Measurements from ENCODE around the gene SYT12. TPM values are rescaled to one million over a fixed set of nuclear protein-coding genes. Genes with fewer than 3 reads are reported as not detected.
A peak's percentile ranks its signal among the peaks of the same experiment; 100 is the strongest.

Gene SYT12
- total RNA-seq, 2 donors from 2014 or later: 0.38 TPM; not detected in 1

DNA sequence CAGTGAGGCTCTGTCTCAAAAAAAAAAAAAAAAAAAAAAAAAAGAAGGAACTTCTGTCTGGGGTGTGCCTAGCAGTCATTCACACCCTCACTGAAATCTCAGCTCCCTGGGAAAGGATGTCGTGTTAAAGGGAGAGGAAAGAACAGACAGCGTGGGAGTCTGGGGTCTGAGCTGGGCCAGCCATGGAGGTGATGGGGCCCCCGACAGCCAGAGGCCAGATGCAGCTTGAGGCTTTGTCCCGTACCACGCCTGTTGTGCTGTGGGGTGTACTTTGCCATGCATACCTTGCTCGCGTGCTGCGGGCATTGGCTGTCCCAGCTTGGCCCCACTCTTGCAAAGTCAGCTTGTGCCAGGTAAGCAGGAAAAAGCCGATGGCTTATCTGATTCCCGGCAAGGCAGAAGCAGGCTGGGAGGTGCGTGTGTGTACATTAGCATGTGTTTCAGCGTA lies 4.6 kb downstream of the SYT12 start:
- Mint-ChIP-seq H3K27me3 (peaks cover 15 to 21% of the 10 kb centered on the region in 2 donors), H3K4me1 (ENCODE audit: low read depth in 2 of 2) (peaks cover 15 to 19% of the 10 kb centered on the region in 2 donors), H3K36me3 (no peaks in the 10 kb centered on the region), H3K4me3 (no peak overlapping the region), H3K27ac (no peak overlapping the region), H3K9me3 (no peaks in the 10 kb centered on the region)
- no peak for DNase-seq (ENCODE audit: low spot score)
- no peak for ATAC-seq

DNA sequence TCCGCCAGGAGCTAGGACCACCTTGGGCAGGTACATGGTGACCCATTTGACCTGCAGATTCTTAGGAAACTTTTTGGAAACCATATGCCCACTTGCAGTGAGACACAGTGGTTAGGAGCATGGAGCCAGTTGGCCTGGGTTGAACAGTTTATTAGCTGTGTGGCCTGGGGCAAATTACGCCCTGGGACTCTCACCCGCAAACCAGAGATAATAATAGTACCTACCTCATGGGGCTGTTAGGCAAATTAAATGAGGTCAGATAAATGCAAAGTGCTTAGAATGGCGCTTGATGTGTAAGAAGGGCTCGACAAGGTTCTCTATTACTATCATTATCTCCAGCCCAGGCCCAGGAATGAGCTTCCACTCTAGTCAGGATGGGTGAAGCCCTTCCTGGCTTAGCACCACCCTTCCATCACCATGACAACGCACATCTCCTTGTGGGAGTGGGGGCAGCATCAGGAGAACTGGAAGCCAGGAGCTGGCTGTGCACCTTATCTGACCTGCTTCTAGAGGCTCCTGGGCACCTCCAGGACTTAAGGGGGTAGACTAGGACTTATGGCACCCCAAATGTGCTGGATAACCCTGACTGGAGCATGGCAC lies 5.1 kb downstream of the SYT12 start:
- Mint-ChIP-seq H3K27ac (no peak overlapping the region), H3K4me1 (ENCODE audit: low read depth in 2 of 2) (peaks cover 14 to 19% of the 10 kb centered on the region in 2 donors), H3K36me3 (no peaks in the 10 kb centered on the region), H3K4me3 (no peak overlapping the region), H3K27me3 (peaks cover 15 to 20% of the 10 kb centered on the region in 2 donors), H3K9me3 (no peaks in the 10 kb centered on the region)
- ATAC-seq: no peak
- no peak for DNase-seq (ENCODE audit: low spot score)

DNA sequence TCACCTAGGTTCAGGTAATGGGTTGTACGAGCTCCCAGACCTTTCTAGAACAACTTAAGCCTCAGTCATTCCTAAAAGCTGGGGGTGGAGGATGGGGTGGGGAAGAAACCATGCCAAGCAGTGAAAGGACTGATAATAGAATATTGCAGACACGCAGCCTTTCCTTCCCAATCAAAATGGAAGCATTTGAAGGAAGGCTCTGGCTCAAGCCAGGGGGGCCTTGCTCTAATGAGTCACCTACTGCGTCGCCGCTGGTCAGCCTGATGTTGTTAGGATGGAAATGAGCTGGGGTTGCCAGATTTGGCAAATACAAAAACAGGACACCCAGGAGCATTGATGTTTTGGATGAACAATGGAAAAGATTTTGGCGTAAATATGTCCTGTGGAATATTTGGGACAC lies 6.2 kb downstream of the SYT12 start:
- H3K9me3 Mint-ChIP-seq: no peaks in the 10 kb centered on the region
- no peak overlapping the region for H3K27ac Mint-ChIP-seq
- peaks cover 11 to 17% of the 10 kb centered on the region in 2 donors for H3K4me1 Mint-ChIP-seq (ENCODE audit: low read depth in 2 of 2)
- ATAC-seq (no peak), DNase-seq (ENCODE audit: low spot score) (no peak)
- no peak overlapping the region for H3K4me3 Mint-ChIP-seq
- no peaks in the 10 kb centered on the region for H3K36me3 Mint-ChIP-seq
- peaks cover 15 to 20% of the 10 kb centered on the region in 2 donors for H3K27me3 Mint-ChIP-seq

DNA sequence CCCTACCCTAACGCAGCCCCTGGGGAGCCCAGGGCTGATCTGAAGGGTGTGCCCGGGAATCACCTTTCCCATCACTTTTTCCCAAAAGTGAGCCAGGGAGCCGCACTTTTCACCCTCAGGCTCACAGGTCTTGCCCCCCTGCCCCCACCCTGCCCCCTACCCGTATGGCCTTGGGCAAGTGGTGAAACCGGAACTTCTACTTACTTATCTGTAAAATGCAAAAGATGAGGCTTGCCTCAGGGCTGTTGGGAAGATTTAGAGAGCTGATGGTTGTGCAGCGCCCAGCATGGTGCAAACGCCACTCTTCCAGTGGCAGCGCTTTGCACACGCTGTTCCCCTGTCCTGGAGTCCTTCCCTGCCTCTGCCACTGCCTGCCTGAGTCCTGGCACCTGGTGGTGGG lies 8.0 kb downstream of the SYT12 start:
- Mint-ChIP-seq H3K9me3 (no peaks in the 10 kb centered on the region), H3K36me3 (no peaks in the 10 kb centered on the region), H3K4me3 (no peak overlapping the region), H3K27ac (no peak overlapping the region), H3K4me1 (ENCODE audit: low read depth in 2 of 2) (peaks cover 3 to 4% of the 10 kb centered on the region in 2 donors), H3K27me3 (peaks cover 10 to 14% of the 10 kb centered on the region in 2 donors)
- ATAC-seq (no peak), DNase-seq (ENCODE audit: low spot score) (no peak)

- H3K36me3 Mint-ChIP-seq: no peaks in the 10 kb centered on the region
- no peak overlapping the region for H3K4me3 Mint-ChIP-seq
- H3K27me3 Mint-ChIP-seq: peaks cover 10 to 16% of the 10 kb centered on the region in 2 donors
- DNase-seq (ENCODE audit: low spot score) (no peak), ATAC-seq (no peak)
- H3K4me1 Mint-ChIP-seq (ENCODE audit: low read depth in 2 of 2): peaks cover 3 to 4% of the 10 kb centered on the region in 2 donors
- H3K27ac Mint-ChIP-seq: no peak overlapping the region
- H3K9me3 Mint-ChIP-seq: no peaks in the 10 kb centered on the region
Observed at GRCh38 chr11:67031791-67032561, 9.0 kb downstream of the SYT12 start.

DNA sequence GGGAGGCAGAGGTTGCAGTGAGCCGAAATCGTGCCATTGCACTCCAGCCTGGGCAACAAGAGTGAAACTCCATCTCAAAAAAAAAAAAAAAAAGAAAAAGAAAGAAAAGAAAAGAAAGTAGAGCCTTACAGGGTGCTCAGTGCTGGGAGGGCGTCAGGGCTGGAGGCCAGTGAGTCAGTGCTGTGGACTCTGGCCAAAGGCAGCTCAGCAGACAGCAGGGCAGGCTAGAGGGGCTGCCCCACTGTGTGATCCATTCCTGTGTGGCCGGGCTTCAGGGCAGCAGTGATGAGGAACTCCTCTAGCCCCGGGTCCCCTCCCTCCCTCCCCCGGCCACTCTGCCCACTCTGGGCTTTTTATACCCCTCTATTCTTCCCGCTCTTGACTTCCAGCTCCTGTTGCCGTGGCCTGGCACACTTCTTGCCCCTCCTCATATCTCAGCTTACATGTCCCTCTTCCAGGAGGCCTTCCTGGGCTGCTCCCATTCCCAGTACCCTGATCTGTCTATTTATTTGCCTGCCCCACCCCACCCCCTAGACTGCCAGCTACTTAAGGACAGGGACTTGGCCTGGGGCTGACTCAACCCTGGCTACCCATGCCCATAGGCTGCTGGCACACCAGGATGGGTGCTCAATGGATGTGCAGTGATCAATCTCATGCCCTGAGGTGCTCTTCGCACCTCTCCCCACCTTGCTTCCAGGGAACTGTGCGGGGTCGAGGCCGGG lies 10.1 kb downstream of the SYT12 start:
- Mint-ChIP-seq H3K27ac (no peak overlapping the region), H3K4me1 (ENCODE audit: low read depth in 2 of 2) (peaks cover 3 to 4% of the 10 kb centered on the region in 2 donors), H3K9me3 (no peaks in the 10 kb centered on the region), H3K36me3 (no peaks in the 10 kb centered on the region), H3K27me3 (peaks cover 10 to 17% of the 10 kb centered on the region in 2 donors), H3K4me3 (no peak overlapping the region)
- DNase-seq (ENCODE audit: low spot score) (no peak), ATAC-seq (peak in 1 of 2 donors; percentile 24)

DNA sequence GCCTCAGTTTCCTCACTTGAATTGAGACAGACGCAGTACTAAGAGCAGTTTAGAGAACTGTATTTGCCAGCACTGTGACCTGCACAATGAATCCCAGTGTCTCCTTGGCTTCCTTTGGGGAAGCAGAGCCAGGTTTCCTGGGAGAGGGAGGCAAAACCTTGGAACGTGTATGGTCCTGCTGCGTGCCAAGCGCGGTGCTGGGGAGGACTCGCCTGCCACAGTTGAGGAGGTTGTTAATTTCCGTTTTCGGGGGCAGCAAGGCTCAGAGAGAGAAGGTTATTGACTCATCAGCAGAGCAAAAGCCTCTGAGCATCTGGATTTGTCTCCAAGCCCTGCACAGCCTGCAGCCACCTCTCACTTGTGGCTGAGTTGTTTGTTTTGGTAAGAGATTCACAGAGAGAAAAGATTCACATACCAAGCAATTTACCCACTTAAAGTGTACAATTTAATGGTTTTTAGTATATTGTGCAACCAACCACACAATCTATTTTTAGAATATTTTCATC lies 10.8 kb downstream of the SYT12 start:
- H3K27ac Mint-ChIP-seq: no peak overlapping the region
- peaks cover 10 to 17% of the 10 kb centered on the region in 2 donors for H3K27me3 Mint-ChIP-seq
- no peak overlapping the region for H3K4me3 Mint-ChIP-seq
- no peaks in the 10 kb centered on the region for H3K9me3 Mint-ChIP-seq
- peaks cover 3 to 4% of the 10 kb centered on the region in 2 donors for H3K4me1 Mint-ChIP-seq (ENCODE audit: low read depth in 2 of 2)
- DNase-seq (ENCODE audit: low spot score) (no peak), ATAC-seq (no peak)
- no peaks in the 10 kb centered on the region for H3K36me3 Mint-ChIP-seq

DNA sequence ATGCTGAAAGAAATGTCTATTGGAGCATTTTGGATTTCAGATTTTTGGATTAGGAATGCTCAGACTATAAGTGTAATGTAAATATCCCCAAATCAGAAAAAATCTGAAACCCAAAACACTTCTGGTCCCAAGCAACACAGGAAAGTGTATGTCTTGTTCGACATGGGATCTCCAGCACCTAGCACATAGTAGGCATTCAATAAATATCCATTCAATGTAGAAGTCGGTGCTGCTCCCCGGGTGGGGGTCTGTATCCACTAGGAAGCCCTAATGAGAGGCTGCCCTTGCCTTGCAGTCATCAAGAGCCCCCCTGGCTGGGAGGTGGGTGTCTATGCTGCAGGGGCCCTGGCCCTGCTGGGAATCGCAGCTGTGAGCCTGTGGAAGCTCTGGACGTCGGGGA lies 11.4 kb downstream of the SYT12 start:
- Mint-ChIP-seq H3K4me3 (no peak overlapping the region), H3K27ac (no peak overlapping the region), H3K9me3 (no peaks in the 10 kb centered on the region), H3K4me1 (ENCODE audit: low read depth in 2 of 2) (peaks cover 3 to 4% of the 10 kb centered on the region in 2 donors), H3K27me3 (peaks cover 10 to 17% of the 10 kb centered on the region in 2 donors), H3K36me3 (no peaks in the 10 kb centered on the region)
- ATAC-seq (no peak), DNase-seq (ENCODE audit: low spot score) (no peak)

- no peaks in the 10 kb centered on the region for H3K9me3 Mint-ChIP-seq
- H3K27me3 Mint-ChIP-seq: peaks cover 9% of the 10 kb centered on the region in 2 donors
- no peak overlapping the region for H3K27ac Mint-ChIP-seq
- H3K36me3 Mint-ChIP-seq: no peaks in the 10 kb centered on the region
- DNase-seq (ENCODE audit: low spot score): no peak
- ATAC-seq: no peak
- no peaks in the 10 kb centered on the region for H3K4me1 Mint-ChIP-seq (ENCODE audit: low read depth in 2 of 2)
- H3K4me3 Mint-ChIP-seq: no peak overlapping the region
Observed at GRCh38 chr11:67040147-67040546, 17.2 kb downstream of the SYT12 start.

- no peaks in the 10 kb centered on the region for H3K9me3 Mint-ChIP-seq
- no peak for ATAC-seq
- H3K4me1 Mint-ChIP-seq (ENCODE audit: low read depth in 2 of 2): no peaks in the 10 kb centered on the region
- H3K4me3 Mint-ChIP-seq: no peak overlapping the region
- DNase-seq (ENCODE audit: low spot score): no peak
- H3K36me3 Mint-ChIP-seq: no peaks in the 10 kb centered on the region
- peaks cover 9% of the 10 kb centered on the region in 2 donors for H3K27me3 Mint-ChIP-seq
- H3K27ac Mint-ChIP-seq: no peak overlapping the region
Observed at GRCh38 chr11:67041602-67042001, 18.7 kb downstream of the SYT12 start.

GRCh38 chr11:67043572-67044349 lies 20.8 kb downstream of the SYT12 start:
- no peaks in the 10 kb centered on the region for H3K4me1 Mint-ChIP-seq (ENCODE audit: low read depth in 2 of 2)
- no peak overlapping the region for H3K4me3 Mint-ChIP-seq
- no peak overlapping the region for H3K27ac Mint-ChIP-seq
- no peak for ATAC-seq
- DNase-seq (ENCODE audit: low spot score): no peak
- no peaks in the 10 kb centered on the region for H3K36me3 Mint-ChIP-seq
- H3K27me3 Mint-ChIP-seq: peaks cover 5 to 9% of the 10 kb centered on the region in 2 donors
- no peaks in the 10 kb centered on the region for H3K9me3 Mint-ChIP-seq

DNA sequence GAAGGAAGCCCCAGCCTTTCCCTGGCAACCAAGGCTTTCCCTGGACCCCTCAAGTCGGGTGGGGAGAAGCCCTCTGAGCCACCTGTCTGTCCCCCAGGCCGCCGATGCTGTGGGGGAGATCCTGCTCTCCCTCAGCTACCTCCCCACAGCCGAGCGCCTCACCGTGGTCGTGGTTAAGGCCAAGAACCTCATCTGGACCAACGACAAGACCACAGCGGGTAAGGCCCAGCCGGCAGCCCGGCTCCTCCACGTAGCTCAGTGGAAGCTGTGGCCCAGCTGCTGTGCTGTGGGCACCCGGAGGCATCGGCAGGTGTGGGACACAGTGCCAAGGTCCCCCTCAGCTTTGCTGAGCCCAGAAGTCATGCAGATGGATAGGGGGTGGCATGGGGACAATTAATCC lies 21.6 kb downstream of the SYT12 start:
- no peak overlapping the region for H3K27ac Mint-ChIP-seq
- peaks cover 5 to 9% of the 10 kb centered on the region in 2 donors for H3K27me3 Mint-ChIP-seq

DNA sequence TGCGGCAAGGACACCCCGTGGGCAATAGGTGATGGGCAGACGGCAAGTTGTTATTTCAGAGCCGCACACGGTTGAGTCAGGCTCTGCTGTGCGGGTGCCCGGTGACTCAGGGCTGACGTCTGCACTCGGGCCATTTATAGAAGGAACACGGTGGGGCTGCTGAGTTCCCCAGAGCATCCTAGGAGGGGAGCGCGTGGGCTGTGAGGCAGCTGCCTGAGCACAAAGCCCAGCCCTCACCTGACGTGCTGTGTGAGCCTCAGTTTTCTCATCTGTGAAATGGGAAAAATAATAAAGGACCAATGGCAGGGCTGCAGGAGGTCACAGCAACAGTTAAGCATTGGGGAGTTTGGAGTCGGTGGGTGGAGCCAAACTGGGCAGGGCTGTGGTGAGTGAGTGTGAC lies 22.4 kb downstream of the SYT12 start:
- no peak overlapping the region for H3K27ac Mint-ChIP-seq
- H3K4me1 Mint-ChIP-seq (ENCODE audit: low read depth in 2 of 2): no peaks in the 10 kb centered on the region
- no peaks in the 10 kb centered on the region for H3K36me3 Mint-ChIP-seq
- H3K27me3 Mint-ChIP-seq: peaks cover 5 to 9% of the 10 kb centered on the region in 2 donors
- no peaks in the 10 kb centered on the region for H3K9me3 Mint-ChIP-seq
- DNase-seq (ENCODE audit: low spot score) (no peak), ATAC-seq (no peak)
- H3K4me3 Mint-ChIP-seq: no peak overlapping the region

More for the DNA sequence above, 21.6 kb downstream of the SYT12 start:
- Mint-ChIP-seq H3K36me3 (no peaks in the 10 kb centered on the region), H3K9me3 (no peaks in the 10 kb centered on the region), H3K4me1 (ENCODE audit: low read depth in 2 of 2) (no peaks in the 10 kb centered on the region), H3K4me3 (no peak overlapping the region)
- no peak for DNase-seq (ENCODE audit: low spot score)
- peak in 1 of 2 donors; percentile 7 for ATAC-seq
